GM21367 (cell line): Measurements from ENCODE around the gene LRGUK.
"Not testable (repeated sequence)": the region's sequence is repeated elsewhere in the genome, so short reads cannot be mapped to it uniquely, and the experiment has no call there.

ENCODE experiments used
- ATAC-seq: cut with Tn5 transposase; IDR thresholded peaks from one replicate; pipeline ENCODE4 v1.9.1; 2021; ENCODE audit not compliant: unreplicated experiment

LRGUK gene

DNA sequence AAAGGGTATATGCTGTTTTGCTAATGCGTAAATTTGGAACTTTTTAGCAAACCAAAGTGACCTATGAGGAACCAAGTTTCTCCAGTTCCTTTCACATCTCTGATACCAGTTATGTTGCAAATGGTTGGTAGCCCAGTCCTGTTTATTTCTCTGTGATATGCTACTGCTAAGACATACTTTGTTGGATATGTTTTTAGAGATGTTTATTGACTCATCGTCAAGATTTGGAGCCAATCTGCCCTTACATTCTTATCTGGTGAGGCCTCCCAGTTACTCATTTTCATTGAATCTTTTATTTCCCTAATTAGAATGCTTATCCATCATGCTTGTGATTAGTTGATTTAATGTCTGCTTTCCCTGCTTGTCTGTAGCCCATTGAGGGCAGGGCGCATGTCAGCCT, 58.9 kb downstream of the LRGUK start:
- no peak for ATAC-seq

DNA sequence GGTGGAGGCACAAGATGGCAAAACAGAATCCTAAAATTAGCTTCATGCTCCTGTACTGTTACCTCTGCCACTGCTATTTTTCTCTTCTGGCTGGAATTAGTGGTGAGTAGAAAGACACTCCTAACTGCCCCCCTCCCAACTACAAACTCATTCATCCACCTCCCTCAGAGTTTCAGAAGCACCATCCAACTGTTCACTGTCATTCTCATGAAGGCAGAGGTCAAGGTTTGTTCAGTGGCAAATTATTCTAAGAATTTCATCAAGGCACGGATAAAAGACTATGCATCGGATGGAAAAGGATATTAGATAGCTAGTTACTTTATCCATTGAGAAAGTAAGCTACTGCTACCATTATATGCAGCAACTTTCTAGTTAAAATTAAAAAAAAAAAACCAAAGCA, 59.7 kb downstream of the LRGUK start:
- no peak for ATAC-seq

DNA sequence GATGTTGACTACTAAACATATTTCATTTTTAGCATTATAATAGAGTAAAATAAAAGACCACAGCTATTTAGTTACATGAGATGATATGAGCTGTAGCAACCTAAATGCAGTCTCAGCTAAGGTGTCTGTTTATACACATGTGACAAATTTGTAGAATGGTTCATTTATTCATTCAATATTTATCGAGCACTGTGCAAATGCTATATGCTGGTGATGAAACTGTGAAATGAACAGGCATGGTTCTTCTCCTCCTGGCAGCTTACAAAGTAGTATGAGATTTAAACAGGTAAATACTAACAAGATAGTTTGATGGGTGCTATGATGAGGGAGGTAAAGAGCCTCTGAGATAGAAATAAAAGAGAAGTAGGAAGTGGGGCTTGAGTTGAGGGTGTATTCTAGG, 60.8 kb downstream of the LRGUK start:
- no peak for ATAC-seq

DNA sequence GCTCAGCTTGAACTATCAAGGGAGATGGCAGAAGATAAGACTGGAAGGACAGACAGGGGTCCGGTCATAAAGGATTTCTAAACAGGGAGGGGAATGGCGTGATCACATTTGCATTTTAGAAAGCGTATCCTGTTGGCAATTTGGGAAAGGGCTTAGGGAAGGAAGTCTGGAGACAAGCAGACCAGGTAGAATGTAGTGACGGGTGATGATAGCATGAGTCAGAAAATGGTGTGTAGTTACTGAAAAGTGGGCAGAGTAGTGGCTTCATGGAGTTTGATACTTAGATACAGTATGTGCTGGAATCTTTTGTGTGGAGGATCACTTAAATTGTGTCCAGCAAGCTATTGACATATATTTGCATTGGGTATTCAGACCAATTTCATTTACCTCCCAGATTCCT, 61.2 kb downstream of the LRGUK start:
- no peak for ATAC-seq

DNA sequence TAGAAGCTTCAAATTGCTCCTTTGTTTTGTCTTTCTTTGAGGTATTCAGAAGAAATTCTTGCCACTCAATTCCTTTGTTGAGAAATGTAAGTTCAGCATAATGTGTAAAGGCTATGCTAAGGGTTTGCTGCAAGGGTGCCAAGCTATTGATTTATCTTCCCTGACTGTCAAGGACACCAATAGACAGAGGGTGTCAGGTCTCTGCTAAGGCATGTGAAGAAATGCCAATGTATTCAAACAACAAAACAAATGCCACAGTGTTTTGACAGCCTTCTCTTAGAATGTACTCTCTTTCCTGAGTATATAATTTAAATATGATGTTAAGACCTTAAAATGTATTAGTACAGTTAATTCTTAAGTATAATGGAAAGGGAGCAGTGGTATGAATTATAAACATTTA, 62.4 kb downstream of the LRGUK start:
- ATAC-seq: no peak

DNA sequence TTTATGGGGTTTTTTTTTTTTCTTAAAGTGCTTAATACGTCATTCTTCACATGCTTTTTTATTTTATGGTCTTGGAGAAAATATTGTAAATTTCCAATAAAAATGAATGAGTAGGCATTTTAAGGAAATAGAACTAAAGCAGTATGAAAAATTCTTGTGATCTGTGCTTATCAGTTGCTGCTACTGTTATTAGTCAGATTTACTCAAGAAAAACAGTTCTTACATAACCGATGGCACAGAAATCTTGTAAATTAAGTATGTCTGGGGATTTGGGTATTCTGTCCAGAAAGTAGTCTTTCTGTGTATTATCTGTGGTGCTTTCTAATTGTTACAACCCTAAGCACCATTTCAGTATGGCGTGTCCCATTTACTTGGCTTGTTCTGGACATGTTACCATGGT, 64.7 kb downstream of the LRGUK start:
- ATAC-seq: no peak

DNA sequence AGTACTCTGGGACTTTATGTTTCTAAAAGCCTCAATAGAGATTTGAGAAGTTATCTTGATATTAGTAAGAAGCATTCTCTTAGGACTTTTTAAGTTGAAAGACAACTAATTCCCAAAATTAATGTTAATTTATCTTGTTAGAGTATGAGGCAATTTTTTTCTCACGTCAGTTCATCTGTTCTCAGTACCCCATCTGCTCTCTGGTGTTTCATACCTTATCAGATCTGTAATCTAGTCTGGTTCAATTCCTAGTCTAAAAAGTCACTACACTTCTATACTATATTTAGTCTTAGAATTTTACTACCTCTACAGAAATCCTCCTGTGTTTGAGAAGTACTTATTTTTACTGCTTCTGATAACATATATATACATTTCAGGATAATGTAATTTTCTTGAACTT, 66.1 kb downstream of the LRGUK start:
- ATAC-seq: no peak

DNA sequence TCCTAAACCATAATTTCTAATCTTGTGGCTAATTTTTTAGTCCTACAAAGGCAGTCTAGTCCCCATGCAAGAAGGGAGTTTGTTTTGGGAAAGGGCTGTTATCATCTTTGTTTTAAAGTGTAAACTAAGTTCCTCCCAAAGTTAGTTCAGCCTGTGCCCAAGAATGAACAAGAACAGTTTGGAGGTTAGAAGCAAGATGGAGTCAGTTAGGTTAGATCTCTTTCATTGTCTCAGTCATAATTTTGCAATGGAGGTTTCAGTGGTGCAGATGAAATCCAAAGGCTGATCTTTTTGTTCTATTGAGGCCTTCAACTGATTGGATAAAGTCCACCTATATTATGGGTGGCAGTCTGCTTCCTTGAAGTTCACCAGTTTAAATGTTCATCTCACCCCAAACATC, 68.1 kb downstream of the LRGUK start:
- ATAC-seq: no peak

DNA sequence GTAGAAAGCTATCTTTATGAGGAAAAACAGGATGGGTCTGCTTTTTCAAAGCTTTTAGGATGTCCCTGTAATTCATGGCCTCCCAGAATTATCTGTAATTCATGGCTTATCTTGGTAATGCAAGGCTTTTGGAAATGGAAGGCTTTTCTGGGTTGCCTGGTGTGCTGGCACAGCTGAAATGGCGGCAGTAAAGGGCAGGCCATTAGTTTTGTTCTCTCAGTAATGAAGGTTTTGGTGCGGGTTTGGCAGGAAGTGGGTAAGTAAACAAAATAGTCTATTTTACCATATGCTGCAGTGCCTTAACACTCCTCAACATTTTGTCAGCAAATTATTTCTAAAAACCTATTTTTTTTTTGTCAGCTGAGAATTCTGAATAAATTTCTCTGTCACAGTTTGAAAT, 69.3 kb downstream of the LRGUK start:
- ATAC-seq: no peak

DNA sequence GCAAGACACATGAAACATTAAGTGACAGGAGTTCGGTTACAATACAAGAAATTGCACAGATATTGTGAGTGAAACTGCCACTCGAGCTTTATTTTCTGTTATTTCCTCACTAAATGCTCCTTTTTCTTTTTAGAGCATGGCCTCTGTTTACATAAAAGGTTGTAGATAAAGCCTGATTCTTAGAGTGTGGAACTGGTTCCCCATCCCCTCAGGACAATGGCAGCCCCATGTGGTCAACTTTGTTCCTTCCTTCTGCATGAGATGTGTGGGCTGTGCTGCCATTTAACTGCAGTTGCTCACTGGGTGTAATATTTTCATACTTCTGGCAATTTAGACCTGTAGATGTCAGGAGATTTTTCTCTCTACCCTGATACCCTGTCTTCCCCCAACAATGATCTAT, 70.2 kb downstream of the LRGUK start:
- ATAC-seq: no peak

DNA sequence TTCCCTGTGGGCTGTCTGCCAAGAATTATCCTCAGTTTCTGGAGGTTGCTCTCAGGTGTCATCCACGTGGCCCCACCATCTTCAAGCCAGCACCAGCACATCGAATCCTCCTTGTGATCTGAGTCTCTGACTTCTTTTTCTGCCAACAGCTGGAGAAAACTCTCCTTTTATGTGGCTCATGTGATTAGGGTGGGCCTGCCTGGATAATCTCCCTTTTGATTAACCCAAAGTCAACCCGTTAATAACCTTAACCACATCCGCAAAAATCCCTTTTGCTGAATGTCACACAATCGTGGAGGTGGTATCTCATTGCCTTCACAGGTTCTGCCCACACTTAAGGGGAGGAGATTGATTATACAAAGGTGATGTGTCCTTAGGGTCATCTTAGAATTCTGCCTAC, 73.8 kb downstream of the LRGUK start:
- ATAC-seq: no peak

DNA sequence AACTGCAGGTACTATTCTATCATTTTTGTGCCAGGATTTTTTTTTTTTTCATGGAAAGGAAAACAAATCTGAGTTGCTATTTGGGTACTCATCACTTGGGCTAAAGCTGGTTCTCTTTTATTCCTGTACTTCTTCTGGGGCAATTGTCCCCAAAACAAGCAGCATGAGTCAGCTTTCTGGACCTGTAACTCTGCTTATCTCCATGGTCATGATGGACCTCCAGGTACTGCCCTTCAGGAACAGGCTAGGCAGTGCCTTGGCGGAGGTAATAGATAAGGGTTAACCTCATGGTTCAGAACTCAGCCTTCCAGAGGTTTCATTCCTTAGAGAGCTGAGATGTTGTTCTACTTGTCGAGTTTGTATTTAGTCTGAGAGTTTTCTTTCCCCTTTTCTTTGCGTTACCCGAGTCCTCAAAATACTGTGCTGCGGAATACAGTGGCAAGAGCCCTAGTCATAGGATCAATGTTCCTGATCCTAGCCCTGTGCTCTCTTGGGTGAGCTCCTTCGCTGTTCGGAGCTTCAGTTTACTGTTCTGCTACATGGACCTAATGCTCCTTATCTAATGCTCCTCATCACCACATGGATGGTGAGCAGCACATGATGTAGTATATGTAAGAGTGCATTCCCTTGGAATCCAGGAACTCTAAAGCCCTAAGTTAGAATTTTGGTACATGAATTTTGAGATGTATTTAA, 74.6 kb downstream of the LRGUK start:
- no peak for ATAC-seq

DNA sequence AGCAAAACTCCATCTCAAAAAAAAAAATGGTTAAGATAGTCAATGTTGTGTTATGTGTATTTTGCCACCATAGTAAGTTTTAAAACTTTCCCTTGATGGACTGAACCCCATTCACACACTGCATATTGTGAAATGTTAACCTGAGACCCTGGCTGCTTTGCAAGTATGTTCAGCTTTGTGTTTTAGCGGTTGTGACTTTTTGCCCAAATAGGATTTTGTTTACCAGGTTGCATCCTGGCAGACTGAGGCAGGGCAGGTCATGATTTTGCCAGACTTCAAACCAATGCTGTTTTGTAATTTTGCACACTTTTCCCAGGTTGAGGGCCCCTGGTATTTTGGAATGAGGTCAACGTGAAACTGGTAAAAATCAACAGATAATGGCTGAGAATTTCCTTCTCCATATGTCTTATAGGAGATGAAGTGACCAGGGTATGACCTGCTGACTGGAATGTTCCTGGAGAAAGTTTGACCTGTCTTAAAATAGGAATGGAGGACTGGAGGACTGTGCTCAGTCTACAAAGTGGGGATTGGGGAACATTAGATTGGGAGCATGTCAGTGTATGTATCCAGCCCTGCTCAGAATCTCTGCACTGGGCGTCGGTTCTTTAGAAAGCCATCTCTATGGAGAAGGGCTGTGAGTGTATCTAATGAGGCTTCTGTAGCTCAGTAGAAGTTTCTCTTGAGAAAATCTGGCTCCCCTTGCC, 76.2 kb downstream of the LRGUK start:
- no peak for ATAC-seq

DNA sequence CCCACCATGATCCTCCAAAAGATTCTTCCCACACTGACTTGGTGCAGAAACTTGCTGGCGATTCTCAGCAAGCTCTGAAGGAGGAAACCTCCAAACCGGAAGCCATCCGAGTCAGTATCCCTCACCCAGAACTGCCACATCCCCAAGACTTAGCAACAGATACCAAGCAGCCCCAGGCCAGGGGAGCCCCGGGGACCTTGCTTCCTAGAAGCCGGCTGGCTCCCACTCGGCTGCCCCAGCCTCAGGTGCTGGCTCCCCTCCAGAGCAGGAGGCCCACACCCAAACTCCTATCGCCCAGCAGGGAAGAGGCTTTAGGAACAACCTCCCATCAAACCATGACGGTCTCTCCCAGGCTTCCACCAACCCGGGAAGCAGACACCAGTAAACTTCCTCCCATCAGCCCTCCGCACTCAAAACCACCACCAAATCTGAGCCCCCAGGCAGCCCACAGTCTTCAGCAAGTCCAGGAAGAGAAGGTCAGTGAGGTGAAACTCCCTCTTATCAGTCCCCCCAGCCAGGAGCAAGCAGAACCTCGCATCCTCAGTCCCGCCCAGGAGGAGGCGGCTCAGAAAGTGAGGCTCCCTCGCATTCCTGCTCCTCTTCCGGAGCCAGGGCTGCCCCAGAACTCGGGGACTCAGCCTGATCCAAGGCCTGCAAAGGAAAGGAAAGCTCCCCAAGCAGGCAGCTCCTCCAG, 82.3 kb downstream of the LRGUK start:
- no peak for ATAC-seq

DNA sequence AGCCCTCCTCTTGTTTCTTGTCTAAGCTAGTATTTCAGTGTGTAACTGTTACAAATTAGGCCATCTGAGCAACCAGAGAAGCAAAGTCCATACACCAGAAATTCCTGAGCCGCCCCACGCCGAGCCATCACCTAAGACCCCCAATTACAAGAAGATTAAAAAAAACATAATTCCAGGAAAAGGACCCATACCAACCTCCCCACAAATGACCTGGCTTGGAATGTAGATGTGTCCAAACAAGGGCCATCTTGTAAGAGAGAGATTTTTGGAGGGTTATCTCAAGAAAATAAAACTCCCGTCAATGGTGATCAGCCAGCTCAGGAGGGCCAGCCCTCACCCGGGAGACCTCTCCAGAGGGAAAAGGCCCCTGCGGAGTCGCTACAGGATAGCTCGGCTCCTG, 83.1 kb downstream of the LRGUK start:
- ATAC-seq: no peak

DNA sequence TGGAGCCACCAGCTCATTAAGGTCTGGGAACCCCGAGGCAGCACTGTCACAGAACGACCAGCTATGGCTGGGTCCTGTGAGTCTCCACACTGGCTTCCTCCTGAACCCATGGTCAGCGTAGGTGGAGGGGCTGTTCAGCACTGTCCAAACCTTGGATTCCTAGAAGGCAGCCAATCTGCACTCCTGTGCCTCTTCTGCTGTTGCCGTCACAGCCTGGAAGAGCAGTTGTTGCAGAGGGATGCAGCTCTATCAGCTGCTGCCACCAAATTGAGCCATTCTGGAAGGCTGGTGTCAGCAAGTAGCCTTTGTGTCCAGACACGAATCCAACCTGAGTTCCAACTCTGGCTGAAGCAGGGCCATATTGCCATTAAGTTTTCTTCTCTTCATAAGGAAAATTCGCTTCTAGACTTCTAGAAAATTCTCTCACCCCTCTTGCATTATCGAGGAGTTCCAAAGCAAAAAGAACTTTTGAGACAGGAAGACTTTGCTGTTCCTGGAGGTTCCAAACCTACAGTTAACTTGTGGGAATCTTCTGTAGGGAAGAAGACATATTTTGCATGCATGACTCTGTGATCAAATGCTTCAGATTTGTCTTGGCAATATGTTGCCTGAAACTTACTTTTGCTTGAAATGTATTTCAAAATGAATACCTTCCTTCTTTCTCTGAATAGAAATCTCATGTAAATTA, 84.0 kb downstream of the LRGUK start:
- no peak for ATAC-seq

DNA sequence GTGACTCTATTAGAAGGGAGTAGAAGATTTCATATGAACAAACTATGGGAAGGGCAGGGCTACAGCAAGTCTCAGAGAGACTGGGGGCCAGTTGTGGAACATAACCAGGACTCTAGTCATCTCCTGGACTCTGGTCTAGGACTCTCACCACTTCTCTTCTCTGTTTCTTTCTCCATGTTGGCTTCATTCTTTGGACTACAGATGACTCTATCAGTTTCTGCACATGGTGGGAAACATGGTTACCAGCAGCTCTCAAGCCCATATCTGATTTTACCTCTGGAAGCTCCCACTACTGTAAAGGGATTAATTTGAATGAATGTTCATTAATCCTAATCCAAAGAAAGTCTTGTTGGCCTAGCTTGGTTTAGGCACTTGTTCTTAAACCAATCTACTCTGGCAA, 84.7 kb downstream of the LRGUK start:
- no peak for ATAC-seq

DNA sequence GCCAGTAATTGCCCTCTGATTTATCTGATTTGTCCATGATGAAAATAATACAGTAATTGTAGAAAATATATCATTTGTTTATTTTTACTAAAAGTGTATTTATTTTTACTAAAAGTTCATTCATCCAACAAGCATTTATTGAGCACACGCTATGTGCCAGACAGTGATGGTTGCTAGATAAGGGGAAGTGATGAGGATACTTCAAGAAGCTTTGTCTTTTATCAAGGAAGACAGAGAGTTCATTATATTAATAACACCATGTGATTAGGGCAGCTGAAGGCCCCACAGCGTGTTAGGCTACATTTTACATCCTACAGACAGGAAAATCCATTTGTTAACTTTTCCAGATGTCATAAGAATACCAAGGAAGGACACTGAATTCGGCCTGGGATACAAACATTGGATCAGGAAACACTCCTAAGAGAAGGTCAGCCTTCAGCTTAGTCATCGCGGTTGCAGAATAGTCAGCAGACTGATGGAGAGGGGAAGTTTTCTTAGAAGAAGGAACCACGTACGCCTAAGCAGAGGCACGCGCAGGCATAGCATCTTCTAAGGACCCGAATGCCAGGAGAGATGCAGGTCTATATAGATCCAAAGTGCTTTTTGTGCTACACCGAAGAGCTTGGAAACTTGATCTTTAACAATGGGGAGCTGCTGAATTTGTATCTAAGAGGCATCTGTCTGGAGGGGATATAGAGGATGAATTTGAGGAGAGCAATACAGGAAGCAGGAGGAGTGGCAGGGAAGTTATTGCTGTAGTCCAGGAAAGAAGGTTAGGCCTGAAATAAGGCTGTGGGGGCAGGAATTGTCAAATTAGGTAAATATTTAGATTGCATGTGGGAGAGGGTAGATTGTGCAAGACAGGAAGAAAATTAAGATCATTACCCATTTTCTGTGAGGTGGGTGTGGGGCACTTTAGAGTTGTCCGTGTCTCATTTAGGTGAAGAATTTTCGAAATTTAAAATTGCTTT, 85.7 kb downstream of the LRGUK start:
- ATAC-seq: no peak

DNA sequence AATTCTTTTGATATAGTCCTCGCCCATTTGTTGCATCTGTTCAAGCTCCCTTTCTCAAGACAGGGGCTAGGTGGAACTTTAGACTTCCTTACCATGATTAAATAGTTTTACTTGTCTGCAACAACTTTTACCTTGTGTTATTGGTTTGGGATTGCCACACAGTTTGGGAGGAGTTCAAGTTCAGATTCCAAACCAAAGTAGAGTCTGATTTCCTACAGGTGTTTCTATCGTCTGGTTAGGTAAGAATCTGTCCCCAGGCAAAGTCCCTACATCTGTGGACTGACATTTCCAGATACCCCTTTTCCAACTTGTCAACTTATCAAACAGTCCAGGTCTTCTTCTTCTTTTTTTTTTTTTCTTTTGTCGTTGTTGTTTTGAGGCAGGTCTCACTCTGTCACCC, 93.1 kb downstream of the LRGUK start:
- ATAC-seq: no peak

DNA sequence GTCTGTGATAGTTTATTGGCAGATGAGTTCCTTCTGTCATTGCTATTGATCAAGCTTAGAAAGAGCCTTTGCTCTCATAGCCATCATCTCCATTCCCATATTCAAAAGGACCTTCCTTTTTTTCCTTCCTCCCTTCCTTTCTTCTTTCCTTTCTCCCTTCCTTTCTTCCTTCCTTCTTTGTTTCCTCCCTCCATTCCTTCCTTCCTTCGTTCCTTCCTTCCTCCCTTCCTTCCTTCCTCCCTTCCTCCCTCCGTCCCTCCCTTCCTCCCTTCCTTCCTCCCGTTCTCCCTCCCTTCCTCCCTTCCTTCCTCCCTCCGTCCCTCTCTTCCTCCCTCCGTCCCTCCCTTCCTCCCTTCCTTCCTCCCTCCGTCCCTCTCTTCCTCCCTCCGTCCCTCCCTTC, 104.2 kb downstream of the LRGUK start:
- ATAC-seq: not testable (repeated sequence)

DNA sequence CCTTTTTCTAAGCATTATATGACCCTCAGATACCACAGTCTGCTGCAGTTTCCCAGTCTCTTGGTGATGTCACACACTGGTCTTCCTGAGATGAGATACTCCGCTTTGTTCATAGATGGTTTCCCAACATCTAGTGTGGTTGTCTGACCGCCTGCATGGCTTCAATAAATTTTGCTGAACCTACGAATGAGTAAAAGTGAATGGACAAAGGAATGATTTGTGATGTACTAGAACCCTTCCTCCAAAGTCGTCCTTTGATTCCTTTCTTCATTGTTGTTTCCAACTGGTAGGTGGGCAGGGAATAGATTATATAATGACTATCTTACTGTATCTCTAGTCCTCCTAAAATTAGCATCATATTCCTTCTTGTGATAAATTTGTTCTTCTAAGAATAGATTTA, 107.1 kb downstream of the LRGUK start:
- ATAC-seq: no peak
